Sigmoid colon (tissue), 4 donors: Measurements from ENCODE around the gene WNT7A.

Source experiments
- EP300 ChIP-seq, 4 donors: sonication (generic); formaldehyde crosslinking; IDR thresholded peaks; one replicate each; pipeline ENCODE4 v1.6.1; 2017; ENCODE audit warnings: antibody characterized with exemption in 4 of 4
- POLR2AphosphoS5 ChIP-seq, 4 donors: sonication (generic); formaldehyde crosslinking; IDR thresholded peaks; one replicate each; pipeline ENCODE4 v1.6.1; 2017; ENCODE audit warnings: antibody characterized with exemption in 4 of 4

GRCh38 chr3:13836658-13837587 lies 42.9 kb downstream of the WNT7A start:
- TF ChIP-seq POLR2AphosphoS5 (IDR thresholded peaks at IDR 0.05) (no peak), EP300 (IDR thresholded peaks at IDR 0.05) (no peak)
